AG09319 (cell line): ENCODE results near the gene ZNF615.
"Not testable (repeated sequence)": the region's sequence is repeated elsewhere in the genome, so short reads cannot be mapped to it uniquely, and the experiment has no call there.

Experiments
- DNase-seq: peaks from one replicate; pipeline ENCODE4 v3.0.0-alpha.2; 2010; ENCODE audit warnings: low read depth; ENCODE audit errors: extremely low read depth
- TF ChIP-seq, protein P1 (sequence below): IDR thresholded peaks from 2 replicates; pipeline ENCODE4 v1.5.1; 2011; ENCODE audit warnings: low read depth, mild to moderate bottlenecking, inconsistent platforms, low read length, moderate library complexity

The ZNF615 gene

DNA sequence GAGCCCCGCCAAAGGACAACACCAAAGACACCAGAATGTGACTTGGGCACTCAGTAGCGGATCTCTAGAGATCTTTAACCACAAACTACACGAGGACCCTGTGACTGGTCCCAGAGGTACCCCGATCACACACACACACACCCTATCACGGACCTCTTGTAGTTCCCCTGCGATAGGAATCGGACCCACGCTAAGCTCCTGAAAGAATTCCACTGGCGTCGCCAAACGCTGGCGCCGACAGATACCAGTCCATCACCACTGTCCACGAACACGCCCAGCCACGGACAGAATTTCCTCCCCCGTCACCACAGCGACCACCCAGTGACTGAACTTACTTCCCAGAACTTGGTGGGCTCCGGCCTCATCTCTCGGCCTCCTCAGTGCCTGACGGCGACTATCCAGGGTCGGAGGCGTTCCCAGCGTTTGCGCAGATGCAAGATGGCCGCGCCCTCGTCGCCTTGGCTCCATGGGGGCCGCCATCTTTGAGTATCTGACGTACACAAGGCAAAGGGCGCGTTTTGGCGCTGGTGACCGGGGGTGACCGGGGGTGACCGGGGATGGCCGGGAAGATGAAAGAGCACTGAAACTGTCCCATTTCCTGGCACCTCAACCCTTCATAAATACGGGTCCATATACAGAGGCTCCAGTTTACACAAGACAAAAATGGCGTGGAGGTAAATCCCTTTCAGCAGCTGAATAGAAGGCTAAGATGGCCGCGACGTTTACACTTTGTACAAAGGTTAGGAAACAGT lies at the start of gene ZNF615:
Gene ZNF615, minus strand, starts transcription at position 406 of the 752 bp plus-strand sequence. CDS start 4,500 bp downstream, outside the sequence.
- TF ChIP-seq, protein P1, sequence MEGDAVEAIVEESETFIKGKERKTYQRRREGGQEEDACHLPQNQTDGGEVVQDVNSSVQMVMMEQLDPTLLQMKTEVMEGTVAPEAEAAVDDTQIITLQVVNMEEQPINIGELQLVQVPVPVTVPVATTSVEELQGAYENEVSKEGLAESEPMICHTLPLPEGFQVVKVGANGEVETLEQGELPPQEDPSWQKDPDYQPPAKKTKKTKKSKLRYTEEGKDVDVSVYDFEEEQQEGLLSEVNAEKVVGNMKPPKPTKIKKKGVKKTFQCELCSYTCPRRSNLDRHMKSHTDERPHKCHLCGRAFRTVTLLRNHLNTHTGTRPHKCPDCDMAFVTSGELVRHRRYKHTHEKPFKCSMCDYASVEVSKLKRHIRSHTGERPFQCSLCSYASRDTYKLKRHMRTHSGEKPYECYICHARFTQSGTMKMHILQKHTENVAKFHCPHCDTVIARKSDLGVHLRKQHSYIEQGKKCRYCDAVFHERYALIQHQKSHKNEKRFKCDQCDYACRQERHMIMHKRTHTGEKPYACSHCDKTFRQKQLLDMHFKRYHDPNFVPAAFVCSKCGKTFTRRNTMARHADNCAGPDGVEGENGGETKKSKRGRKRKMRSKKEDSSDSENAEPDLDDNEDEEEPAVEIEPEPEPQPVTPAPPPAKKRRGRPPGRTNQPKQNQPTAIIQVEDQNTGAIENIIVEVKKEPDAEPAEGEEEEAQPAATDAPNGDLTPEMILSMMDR: no peak
- DNase-seq: peak; percentile 44

DNA sequence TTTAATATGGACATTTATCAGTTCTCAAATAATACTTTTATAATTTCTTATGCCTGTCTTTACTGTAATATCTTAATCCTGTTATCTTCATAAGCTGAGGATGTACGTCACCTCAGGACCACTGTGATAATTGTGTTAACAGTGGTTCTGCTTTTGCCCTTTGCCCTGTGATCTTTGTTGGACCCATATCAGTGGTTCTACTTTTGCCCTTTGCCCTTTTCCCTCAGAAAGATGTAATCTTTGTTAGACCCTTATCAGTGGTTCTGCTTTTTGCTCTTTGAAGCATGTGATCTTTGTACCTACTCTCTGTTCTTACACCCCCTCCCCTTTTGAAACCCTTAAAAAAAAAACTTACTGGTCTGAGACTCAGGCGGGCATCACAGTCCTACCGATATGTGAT lies 48.5 kb upstream of the ZNF615 start:
- not testable (repeated sequence) for DNase-seq

DNA sequence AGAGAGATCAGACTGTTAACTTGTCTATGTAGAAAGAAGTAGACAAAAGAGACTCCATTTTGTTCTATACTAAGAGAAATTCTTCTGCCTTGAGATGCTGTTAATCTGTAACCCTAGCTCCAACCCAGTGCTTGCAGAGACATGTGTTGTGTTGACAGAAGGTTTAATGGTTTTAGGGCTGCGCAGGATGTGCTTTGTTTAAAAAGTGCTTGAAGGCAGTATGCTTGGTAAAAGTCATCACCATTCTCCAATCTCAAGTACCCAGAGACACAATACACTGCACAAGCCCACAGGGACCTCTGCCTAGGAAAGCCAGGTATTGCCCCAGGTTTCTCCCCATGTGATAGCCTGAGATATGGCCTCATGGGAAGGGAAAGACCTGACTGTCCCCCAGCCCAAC lies 43.7 kb upstream of the ZNF615 start:
- DNase-seq: not testable (repeated sequence)

DNA sequence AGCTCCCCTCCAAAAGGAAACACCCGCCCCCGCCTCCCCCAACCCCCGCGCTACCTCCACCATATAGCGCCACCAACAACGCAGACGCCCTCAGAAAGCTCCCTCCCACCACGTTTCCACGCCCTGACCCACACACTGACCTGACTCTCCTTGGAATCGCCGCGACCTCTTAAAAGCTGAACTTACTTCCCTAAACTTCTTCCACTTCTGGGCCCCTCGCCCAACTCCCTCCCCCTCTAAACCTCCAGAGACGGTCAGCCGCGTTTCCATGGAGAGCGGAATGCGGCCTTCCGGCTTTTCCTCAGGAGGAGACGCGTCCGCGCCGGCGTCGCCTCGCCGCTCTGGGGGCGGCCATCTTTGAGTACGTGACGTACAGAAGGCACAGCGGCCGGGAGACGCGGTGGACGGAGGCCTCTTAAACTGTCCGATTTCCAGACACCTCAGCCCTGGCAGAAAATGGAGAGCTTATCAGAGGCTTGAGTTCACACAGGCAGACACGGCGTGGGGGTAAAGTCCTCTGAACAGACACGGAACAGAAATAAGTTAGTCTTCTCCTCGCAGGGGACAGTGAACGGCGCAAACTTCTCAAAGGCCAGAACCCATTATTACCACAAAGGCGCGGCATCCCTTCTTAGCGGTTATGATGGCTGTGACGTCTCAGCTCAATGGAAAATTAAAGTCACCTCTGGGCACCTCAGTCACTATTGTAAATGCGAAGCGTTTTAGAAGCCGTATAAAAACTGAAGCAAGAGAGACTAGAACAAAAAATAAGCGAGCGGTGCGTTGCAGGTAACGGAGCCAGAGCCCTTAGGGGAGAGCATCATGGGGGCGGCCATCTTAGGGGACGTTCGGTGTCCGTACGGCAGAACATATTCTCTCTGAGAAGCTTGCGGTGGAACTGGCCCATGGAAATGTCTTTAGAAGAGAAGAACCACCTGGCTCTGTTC lies 40.8 kb upstream of the ZNF615 start, which contains the start of gene ZNF432:
Gene ZNF432, minus strand, starts transcription at position 284 of the 947 bp plus-strand sequence. CDS start 1,970 bp downstream, outside the sequence.
- peak; percentile 77 for DNase-seq
- TF ChIP-seq, protein P1: no peak

DNA sequence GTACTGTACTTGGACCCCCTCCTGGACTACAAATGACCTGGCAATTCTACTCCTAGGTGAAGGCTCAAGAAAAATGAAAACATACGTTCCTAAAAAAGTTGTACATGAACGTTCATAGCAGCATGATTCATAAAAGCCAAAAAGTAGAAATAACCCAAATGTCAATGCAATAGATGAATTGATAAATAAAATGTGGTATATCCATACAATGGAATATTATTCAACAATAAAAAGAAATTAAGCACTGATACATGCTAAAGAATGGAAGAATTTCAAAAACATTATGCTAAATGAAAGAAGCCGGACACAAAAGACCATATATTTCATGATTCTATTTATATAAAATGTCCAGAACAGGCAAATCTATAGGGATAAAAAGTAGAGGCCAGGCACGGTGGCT lies 31.2 kb upstream of the ZNF615 start:
- TF ChIP-seq, protein P1: no peak
- DNase-seq: no peak

DNA sequence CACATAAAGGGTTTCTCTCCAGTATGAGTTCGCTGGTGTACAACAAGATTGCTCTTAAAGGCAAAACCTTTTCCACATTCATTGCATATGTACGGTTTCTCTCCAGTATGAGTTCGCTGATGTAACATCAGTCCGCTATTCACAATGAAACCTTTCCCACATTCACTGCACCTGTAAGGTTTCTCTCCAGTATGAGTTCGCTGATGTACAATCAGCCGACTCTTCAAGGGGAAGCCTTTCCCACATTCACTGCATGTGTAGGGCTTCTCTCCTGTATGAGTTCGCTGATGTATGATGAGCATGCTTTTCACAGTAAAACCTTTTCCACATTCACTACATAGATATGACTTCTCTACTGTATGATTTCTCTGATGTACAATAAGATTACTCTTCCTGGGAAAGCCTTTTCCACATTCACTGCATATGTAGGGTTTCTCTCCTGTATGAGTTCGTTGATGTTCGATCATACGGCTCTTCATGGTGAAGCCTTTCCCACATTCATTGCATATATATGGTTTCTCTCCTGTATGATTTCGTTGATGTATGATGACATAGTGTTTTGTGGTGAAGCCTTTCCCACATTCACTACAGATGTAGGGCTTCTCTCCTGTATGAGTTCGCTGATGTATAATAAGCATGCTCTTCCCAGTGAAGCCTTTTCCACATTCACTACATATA lies 26.2 kb upstream of the ZNF615 start:
- TF ChIP-seq, protein P1: no peak

DNA sequence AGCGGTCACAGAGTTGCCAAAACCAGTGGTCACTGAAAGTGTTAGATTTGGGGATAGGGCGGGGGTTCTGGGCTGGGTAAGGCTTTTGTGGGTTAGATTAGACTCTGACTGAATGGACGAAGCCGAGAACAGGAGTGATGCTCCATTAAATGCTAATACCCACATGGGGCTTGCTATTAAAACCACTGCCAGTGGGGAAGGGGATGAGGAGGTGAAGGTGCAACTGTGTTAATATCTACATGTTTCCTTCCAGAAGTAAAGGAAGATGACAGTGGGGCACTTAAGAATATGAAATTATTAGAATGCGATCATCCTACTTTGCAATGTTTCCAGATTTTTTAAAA lies 20.7 kb upstream of the ZNF615 start:
- TF ChIP-seq, protein P1: no peak

More for the DNA sequence above, 26.2 kb upstream of the ZNF615 start:
- no peak for DNase-seq

More for the DNA sequence above, 20.7 kb upstream of the ZNF615 start:
- DNase-seq: no peak
